Peyer's patch (tissue), 4 donors: ENCODE measurements around the gene CTDSP1.

ENCODE experiments used
- POLR2A ChIP-seq, 2 donors: fragments of 450-650 bp; IDR thresholded peaks; one replicate each; pipeline ENCODE4 v1.5.1; 2017; ENCODE audit warnings: antibody characterized with exemption in 2 of 2, mild to moderate bottlenecking in 2 of 2, moderate library complexity in 2 of 2
- TF ChIP-seq, protein P1 (sequence below), 6 experiments: fragments of 450-650 bp in 4 of 6; fragments of 200-600 bp in 2 of 6; sonication (generic) in 1 of 6; IDR thresholded peaks; one replicate each; pipeline ENCODE4 v1.5.1; 2017 to 2019; ENCODE audit warnings: antibody characterized with exemption in 6 of 6, mild to moderate bottlenecking in 3 of 6, moderate library complexity in 1 of 6

GRCh38 chr2:218446547-218446946 is 46.9 kb downstream of the CTDSP1 start:
- TF ChIP-seq POLR2A (IDR thresholded peaks at IDR 0.05) = no peak
- TF ChIP-seq, protein P1, sequence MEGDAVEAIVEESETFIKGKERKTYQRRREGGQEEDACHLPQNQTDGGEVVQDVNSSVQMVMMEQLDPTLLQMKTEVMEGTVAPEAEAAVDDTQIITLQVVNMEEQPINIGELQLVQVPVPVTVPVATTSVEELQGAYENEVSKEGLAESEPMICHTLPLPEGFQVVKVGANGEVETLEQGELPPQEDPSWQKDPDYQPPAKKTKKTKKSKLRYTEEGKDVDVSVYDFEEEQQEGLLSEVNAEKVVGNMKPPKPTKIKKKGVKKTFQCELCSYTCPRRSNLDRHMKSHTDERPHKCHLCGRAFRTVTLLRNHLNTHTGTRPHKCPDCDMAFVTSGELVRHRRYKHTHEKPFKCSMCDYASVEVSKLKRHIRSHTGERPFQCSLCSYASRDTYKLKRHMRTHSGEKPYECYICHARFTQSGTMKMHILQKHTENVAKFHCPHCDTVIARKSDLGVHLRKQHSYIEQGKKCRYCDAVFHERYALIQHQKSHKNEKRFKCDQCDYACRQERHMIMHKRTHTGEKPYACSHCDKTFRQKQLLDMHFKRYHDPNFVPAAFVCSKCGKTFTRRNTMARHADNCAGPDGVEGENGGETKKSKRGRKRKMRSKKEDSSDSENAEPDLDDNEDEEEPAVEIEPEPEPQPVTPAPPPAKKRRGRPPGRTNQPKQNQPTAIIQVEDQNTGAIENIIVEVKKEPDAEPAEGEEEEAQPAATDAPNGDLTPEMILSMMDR (IDR thresholded peaks at IDR 0.05) = no peak
